ENCODE results near the gene ACAP3.
A peak's percentile ranks its signal among the peaks of the same experiment; 100 is the strongest.
"Not testable (repeated sequence)": the region's sequence is repeated elsewhere in the genome, so short reads cannot be mapped to it uniquely, and the experiment has no call there.

Gene ACAP3

DNA sequence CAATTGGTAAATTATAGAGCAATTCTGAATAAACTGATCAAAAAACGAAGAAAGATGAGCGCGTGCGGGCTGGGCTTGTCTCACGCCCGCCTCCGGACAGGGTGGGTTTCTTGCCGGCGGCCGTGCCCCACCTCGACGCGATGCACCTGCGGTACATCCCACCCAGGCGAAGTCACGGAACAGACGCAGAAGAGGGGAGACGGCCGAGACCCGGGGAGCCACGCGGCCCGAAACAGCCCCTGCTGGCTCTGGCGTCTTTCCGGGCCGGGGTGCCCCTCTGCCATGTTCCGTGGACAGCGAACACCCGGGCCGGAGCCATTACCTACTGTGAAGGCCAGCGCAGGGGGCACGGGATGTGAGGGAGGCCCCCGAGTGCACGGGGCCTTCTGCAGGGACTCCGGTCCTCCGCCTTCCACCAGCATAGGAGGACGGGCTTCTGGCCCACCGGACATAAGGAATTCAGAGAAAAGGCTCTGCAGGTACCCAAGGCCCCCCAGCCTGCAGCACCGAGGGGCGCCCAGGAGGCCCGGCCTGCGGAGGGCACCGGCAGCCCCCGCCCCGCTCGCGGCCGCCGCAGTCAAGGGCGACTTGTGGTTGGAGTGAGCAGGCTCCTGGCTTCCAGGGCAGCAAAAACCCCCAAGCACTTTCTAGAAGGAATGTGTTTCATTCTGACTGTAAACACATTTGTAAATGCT is 53.6 kb downstream of the ACAP3 start:
- H3K4me3 ChIP-seq (ENCODE audit: low read depth, low read length): no peak overlapping the region
- H3K27ac ChIP-seq: no peak overlapping the region
- no peak for DNase-seq
- H3K27me3 ChIP-seq (ENCODE audit: insufficient read depth, low read depth, severe bottlenecking): no peaks in the 10 kb centered on the region
- no peaks in the 10 kb centered on the region for H3K9me3 ChIP-seq (ENCODE audit: severe bottlenecking)
- TF ChIP-seq, protein P1, sequence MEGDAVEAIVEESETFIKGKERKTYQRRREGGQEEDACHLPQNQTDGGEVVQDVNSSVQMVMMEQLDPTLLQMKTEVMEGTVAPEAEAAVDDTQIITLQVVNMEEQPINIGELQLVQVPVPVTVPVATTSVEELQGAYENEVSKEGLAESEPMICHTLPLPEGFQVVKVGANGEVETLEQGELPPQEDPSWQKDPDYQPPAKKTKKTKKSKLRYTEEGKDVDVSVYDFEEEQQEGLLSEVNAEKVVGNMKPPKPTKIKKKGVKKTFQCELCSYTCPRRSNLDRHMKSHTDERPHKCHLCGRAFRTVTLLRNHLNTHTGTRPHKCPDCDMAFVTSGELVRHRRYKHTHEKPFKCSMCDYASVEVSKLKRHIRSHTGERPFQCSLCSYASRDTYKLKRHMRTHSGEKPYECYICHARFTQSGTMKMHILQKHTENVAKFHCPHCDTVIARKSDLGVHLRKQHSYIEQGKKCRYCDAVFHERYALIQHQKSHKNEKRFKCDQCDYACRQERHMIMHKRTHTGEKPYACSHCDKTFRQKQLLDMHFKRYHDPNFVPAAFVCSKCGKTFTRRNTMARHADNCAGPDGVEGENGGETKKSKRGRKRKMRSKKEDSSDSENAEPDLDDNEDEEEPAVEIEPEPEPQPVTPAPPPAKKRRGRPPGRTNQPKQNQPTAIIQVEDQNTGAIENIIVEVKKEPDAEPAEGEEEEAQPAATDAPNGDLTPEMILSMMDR (IDR thresholded peaks at IDR 0.05; ENCODE audit: low read depth, low read length): no peak
- peaks cover 47% of the 10 kb centered on the region for H3K36me3 ChIP-seq

DNA sequence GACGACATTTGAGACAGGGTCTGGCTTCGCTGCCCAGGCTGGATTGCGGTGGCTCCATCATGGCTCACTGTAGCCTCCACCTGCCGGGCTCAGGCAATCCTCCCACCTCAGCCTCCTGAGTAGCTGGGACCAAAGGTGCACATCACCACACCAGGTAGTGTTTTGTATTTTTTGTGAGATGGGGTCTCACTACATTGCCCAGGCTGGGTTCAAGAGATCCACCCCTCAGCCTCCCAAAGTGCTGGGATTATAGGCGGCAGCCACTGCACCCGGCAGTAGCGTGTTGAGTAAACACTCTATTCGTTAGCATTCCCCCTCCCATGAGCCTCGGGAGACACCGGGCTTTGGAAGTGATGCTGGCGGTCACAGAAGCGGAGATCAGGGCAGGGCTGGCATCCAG is 54.4 kb downstream of the ACAP3 start:
- TF ChIP-seq, protein P1 (IDR thresholded peaks at IDR 0.05; ENCODE audit: low read depth, low read length): no peak
- no peak for DNase-seq
- no peak overlapping the region for H3K4me3 ChIP-seq (ENCODE audit: low read depth, low read length)
- no peak overlapping the region for H3K27ac ChIP-seq
- no peaks in the 10 kb centered on the region for H3K9me3 ChIP-seq (ENCODE audit: severe bottlenecking)
- H3K27me3 ChIP-seq (ENCODE audit: insufficient read depth, low read depth, severe bottlenecking): no peaks in the 10 kb centered on the region
- peaks cover 47% of the 10 kb centered on the region for H3K36me3 ChIP-seq

DNA sequence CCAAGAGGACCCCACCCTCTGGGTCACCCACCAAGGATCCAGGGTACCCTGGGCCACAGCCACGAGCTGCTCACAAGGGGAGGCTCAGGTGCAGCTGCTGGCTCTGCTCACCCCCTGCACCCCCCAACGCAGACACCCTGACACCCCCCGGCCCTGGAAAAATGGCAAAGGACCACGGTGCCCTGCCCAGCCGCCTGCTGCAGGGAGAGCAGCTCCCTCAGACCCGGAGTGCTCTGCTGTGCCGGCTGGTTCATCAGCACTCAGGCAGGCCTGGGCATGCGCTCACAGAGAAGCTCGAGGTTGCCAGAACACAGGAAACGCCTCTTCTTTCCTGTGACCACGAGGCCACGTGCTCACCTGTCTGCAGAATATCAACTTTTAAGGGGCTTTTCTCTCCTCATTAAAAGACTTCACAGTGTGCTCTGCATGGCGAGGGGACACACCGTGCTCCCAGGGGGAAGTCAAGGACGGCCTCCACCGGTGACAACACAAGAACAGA is 56.9 kb downstream of the ACAP3 start:
- no peak overlapping the region for H3K4me3 ChIP-seq (ENCODE audit: low read depth, low read length)
- H3K27me3 ChIP-seq (ENCODE audit: insufficient read depth, low read depth, severe bottlenecking): no peaks in the 10 kb centered on the region
- H3K27ac ChIP-seq: peak overlapping the region; percentile 72
- DNase-seq: peak; percentile 53
- no peaks in the 10 kb centered on the region for H3K9me3 ChIP-seq (ENCODE audit: severe bottlenecking)
- TF ChIP-seq, protein P1 (IDR thresholded peaks at IDR 0.05; ENCODE audit: low read depth, low read length): no peak
- peaks cover 39% of the 10 kb centered on the region for H3K36me3 ChIP-seq

DNA sequence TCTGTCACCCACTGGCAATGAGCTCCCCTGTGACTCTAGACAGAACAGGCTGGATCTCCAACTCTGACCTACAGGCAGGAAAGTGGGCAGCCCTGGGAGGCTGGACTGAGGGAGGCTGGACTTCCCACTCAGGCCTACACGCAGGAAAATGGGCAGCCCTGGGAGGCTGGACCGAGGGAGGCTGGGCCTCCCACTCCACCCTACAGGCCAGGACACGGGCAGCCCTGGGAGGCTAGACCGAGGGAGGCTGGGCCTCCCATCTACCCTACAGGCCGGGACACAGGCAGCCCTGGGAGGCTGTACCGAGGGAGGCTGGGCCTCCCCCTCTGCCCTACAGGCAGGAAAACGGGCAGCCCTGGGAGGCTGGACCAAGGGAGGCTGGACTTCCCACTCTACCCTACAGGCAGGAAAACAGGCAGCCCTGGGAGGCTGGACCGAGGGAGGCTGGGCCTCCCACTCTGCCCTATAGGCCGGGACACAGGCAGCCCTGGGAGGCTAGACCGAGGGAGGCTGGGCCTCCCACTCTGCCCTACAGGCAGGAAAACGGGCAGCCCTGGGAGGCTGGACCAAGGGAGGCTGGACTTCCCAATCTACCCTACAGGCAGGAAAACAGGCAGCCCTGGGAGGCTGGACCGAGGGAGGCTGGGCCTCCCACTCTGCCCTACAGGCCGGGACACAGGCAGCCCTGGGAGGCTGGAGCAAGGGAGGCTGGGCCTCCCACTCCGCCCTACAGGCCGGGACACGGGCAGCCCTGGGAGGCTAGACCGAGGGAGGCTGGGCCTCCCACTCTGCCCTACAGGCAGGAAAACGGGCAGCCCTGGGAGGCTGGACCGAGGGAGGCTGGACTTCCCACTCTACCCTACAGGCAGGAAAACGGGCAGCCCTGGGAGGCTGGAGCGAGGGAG is 59.5 kb downstream of the ACAP3 start:
- H3K27ac ChIP-seq; H3K4me3 ChIP-seq (ENCODE audit: low read depth, low read length); H3K9me3 ChIP-seq (ENCODE audit: severe bottlenecking); H3K27me3 ChIP-seq (ENCODE audit: insufficient read depth, low read depth, severe bottlenecking); DNase-seq: not testable (repeated sequence)
- H3K36me3 ChIP-seq: peaks cover 15% of the 10 kb centered on the region

DNA sequence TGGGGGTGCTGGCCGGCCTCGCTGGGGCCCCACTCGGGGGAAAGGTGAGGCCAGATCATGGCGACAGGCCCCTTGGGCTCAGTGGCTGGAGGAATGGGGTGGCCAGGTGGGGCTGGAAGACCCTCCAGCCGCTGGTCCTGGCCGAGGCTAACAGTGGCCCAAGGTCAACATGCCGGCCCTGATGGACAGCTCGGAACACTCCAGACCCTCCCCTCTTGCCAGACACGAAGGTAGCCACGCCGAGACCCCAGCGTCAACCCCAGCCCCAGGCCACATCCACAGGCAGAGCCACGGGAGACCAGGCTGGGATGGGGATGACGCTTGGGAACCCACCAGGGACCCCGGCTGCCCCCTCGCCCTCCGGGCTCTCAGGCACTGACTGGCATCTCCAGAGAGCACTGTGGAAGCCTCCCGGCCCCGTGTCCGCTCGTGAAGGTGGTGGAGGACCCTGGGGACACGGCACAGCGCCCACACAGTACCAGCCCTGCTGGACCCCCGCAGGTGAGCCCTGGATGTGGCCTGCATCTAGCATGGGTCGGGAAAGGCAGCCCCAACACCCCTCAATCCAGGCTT is 60.3 kb downstream of the ACAP3 start:
- H3K36me3 ChIP-seq: peaks cover 8% of the 10 kb centered on the region; the same call in 1 of the 2 replicates
- no peak for DNase-seq
- TF ChIP-seq, protein P1 (IDR thresholded peaks at IDR 0.05; ENCODE audit: low read depth, low read length): no peak
- no peak overlapping the region for H3K4me3 ChIP-seq (ENCODE audit: low read depth, low read length)
- no peak overlapping the region for H3K27ac ChIP-seq
- H3K9me3 ChIP-seq (ENCODE audit: severe bottlenecking): no peaks in the 10 kb centered on the region
- no peaks in the 10 kb centered on the region for H3K27me3 ChIP-seq (ENCODE audit: insufficient read depth, low read depth, severe bottlenecking)
